GM21526 (cell line): Measurements from ENCODE around the gene HERC4.
"Not testable (repeated sequence)": the region's sequence is repeated elsewhere in the genome, so short reads cannot be mapped to it uniquely, and the experiment has no call there.

ENCODE experiments used
- ATAC-seq: cut with Tn5 transposase; IDR thresholded peaks from one replicate; pipeline ENCODE4 v1.9.1; 2021; ENCODE audit warnings: moderate library complexity; ENCODE audit not compliant: unreplicated experiment, low FRiP score

Gene HERC4

DNA sequence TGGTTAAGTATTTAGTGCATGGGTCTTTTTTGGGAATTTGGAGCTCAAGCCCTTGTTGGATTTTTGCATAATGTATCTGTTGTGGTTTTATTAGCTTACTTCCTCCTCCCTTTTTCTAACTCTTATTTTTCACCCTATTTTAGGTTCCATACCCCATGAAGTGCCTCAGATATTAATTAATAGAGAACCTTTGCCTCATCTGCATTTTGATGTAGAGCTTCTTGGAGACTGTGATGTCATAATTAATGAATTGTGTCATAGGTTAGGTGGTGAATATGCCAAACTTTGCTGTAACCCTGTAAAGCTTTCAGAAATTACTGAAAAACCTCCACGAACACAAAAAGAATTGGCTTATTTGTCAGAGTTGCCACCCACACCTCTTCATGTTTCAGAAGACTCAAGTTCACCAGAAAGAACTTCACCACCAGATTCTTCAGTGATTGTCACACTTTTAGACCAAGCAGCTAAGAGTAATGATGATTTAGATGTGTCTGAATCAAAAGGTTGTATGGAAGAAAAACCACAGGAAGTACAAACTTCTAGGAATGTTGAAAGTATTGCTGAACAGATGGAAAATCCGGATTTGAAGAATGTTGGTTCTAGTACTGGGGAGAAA is 162.6 kb downstream of the HERC4 start:
- ATAC-seq: no peak

DNA sequence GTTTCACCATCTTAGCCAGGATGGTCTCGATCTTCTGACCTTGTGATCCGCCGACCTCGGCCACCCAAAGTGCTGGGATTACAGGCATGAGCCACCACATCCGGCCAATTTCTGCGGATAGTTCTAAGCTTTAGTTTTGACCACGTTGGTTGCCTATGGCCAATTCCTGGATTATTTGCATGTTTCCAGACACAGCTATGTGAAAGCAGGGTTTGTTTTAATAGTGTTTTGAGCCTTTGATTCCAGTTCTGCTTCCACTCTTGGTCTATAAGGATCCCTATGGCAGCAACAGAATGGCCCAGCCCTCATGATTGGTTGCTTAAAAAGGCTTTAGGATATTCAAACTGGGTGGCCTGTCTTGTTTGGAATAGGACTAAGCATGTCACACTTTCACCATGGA is 171.5 kb downstream of the HERC4 start:
- ATAC-seq: no peak

DNA sequence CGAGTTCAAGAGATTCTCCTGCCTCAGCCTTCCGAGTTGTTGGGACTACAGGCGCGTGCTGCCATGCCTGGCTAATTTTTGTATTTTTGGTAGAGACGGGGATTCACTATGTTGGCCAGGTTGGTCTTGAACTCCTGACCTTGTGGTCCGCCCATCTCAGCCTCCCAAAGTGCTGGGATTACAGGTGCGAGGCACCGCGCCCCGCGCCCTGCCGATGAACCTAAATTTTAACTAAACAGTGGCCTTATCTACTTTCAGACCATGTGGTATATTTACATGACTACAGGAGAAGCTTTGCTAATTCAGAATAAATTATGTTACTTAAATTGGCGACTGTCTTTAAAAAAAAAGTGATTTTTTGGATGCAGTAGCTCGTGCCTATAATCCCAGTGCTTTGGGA is 181.4 kb downstream of the HERC4 start:
- ATAC-seq: no peak

DNA sequence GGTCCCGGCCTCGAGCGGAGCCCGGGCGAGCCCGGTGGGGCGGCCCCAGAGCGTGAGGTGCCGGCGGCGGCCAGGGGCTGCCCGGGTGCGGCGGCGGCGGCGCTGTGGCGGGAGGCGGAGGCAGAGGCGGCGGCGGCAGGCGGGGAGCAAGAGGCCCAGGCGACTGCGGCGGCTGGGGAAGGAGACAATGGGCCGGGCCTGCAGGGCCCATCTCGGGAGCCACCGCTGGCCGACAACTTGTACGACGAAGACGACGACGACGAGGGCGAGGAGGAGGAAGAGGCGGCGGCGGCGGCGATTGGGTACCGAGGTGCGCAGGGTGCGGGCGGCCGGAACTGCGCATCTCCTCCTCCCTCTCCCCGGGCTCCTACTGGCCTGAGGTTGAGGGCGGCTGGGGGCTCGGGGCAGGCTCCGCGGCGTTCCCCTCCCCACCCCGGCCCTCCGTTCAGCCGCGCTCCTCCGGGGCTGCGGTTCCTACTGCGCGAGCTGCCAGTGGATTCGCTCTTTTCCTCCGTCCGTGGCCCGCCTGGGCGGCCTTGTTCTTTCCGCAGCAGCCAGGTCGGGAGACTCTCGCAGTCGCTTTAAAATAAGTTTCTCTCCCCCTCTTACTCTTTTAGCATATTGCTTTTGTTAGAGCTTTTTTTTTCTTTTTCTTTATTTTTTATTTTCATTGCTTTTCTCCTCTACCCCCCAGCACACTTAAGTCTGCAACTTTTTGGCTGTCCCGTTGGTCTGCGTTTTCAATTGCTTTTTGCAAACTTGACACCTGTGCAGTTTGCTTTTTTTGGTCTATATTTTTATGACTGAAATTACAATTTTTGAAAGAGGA is 190.0 kb downstream of the HERC4 start:
- peak; percentile 55 for ATAC-seq

DNA sequence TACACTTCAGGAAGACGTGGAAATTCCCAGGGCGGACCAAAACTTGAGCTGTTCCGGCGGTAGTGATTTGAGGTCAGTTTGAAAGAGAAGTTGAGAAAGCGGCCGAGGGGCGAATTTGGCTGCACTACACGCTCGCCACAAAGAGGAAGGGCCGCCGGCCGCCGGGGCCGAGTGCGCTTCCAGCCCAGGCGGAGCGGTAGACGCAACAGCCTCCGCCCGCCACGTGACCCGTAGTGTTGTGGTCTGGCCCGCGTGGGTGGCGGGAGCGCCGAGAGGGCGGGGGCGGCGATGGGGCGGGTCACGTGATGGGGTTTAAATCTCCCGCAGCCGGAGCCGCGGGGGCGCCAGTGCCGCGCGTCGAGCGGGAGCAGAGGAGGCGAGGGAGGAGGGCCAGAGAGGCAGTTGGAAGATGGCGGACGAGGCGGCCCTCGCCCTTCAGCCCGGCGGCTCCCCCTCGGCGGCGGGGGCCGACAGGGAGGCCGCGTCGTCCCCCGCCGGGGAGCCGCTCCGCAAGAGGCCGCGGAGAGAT is 190.7 kb downstream of the HERC4 start, which contains the start of gene SIRT1:
Gene SIRT1, plus strand, starts transcription at position 344 of the 529 bp plus-strand sequence. Its CDS starts 66 bp downstream, at position 410.
- ATAC-seq: peak; percentile 82

DNA sequence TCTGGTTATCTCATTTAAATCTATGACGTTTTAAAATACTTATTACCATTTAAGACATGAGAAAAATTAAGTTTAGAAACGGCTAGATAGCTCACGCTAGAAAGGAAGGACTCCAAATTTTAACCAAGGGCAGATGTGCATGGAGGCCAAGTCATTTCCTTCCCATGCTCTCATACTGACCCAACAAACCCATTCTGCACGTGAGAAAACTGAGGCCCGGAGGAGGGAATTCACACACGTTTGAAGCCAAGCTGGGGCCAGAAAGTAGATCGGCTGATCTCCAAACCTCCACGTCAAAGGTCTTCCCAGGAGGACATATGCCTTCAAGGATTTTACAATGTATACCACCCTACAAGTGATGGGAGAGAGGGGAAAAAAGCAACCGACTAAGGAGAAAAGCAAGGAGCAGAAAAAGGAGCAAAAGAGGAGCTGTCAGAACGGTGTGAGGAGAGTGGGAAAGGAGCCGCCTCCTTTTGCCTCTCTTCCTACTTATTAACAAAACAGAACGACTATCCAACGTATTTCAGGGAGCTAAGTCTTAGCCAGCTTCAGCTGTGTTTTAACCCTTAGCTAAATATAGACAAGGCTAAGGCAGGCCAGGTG is 191.3 kb downstream of the HERC4 start:
- ATAC-seq: no peak

DNA sequence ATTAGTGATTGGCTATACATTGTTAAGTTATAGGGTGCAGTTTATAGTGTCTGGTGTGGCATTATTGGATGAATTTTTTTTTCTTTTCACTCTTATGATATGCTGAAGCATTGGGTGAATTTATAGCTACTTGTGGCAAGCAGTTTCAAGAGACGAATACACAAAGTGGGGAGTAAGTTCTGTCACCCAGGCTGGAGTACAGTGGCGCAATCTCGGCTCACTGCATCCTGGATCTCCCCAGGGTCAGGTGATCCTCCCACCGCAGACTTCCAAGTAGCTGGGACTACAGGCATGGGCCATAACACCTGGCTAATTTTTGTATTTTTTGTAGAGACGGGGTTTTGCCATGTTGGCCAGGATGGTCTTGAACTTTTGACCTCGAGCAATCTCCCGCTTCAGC is 196.9 kb downstream of the HERC4 start:
- no peak for ATAC-seq

DNA sequence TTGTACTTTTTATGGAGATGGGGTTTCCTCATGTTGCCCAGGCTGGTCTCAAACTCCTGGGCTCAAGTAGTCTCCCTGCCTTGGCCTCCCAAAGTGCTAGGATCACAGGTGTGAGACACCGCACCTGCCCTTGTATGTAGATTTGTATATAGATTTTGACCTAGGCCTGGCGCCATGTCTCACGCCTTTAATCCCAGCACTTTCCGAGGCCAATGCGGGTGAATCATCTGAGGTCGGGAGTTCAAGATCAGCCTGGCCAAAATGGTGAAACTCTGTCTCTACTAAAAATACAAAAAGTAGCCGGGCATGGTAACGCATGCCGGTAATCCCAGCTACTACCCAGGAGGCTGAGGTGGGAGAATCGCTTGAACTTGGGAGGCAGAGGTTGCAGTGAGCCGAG is 197.7 kb downstream of the HERC4 start:
- ATAC-seq: not testable (repeated sequence)

DNA sequence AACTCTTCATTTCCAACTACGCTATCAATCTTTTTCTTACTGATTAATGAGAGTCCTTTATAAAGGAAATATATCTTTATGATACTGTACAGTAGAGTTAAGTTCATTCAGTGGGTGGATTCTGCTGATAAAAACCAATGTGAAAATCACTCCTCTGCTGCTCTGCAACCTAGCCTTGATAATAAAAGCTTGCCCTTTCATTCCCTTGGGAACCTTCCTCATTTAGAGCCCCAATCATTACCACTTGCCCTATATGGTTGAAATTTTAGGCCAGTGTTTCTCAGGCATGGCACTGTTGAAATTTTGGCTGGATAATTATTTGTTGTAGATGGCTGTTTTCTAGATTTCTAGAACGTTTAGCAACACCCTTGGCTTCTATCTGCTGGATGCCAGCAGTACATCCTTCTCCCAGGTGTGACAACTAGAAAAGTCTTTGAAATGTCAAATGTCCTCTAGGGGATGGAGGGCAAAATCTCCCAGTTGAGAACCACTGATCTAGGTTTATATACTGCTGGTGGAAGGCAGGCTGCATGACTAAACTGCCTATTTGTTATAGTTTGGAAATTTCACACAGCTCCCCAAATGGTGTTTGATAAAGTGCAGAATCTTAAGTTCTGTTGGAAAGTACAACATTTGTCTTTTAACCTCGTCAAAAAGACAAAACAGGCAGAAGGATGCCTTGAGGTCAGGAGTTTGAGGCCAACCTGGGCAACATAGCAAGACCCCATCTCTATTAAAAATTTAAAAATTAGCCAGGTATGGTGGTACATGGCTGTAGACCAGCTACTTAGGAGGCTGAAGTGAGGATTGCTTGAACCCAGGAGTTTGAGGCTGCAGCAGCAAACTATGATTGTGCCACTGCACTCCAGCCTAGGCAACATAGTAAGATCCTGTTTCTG is 199.5 kb downstream of the HERC4 start:
- no peak for ATAC-seq
